IMR-90 (cell line): ENCODE measurements around the gene FUT8. TPM values are rescaled to one million over a fixed set of nuclear protein-coding genes. Genes with fewer than 3 reads are reported as not detected.
A peak's percentile ranks its signal among the peaks of the same experiment; 100 is the strongest.

Experiments used
- ATAC-seq: fragments of 200-7000 bp; cut with Tn5 transposase; 2 replicates; pipeline ENCODE4 v1.9.1; 2020; ENCODE audit warnings: low read depth, mild to moderate bottlenecking, moderate library complexity
- BruUV-seq: library from RNA; stranded (reverse); fragments of 400-500 nt; replicated peaks from 2 replicates; lab custom pipeline; 2021; lab: Mats Ljungman, UMichigan
- CTCF ChIA-PET: fragments of 300-600 bp; formaldehyde crosslinking; extraction: SDS; loops from one replicate; lab custom pipeline; 2021; ENCODE audit warnings: antibody characterized with exemption; lab: Yijun Ruan, JAX
- POLR2A ChIA-PET: fragments of 300-600 bp; sonication (Branson Sonifier 250); formaldehyde crosslinking; loops from one replicate; lab custom pipeline; 2022; ENCODE audit warnings: antibody characterized with exemption; ENCODE audit not compliant: unreplicated experiment; lab: Charles Lee
- DNase-seq: peaks from one replicate; pipeline ENCODE4 v3.0.0; 2013
- H2AFZ ChIP-seq: replicated peaks from 2 replicates; pipeline ENCODE3; 2013; ENCODE audit warnings: low read length, mild to moderate bottlenecking; ENCODE audit not compliant: poor library complexity
- H2AK5ac ChIP-seq: 2 replicates; pipeline ENCODE4 v1.6.1; 2013; ENCODE audit warnings: low read depth, low read length, inconsistent platforms
- H2AK9ac ChIP-seq: replicated peaks from 2 replicates; pipeline ENCODE3; 2013; ENCODE audit warnings: mild to moderate bottlenecking, low read depth, low read length, moderate library complexity; ENCODE audit not compliant: poor library complexity
- H2BK120ac ChIP-seq: 2 replicates; pipeline ENCODE4 v1.6.1; 2013; ENCODE audit warnings: low read depth, low read length, inconsistent platforms
- H2BK15ac ChIP-seq: 3 replicates; pipeline ENCODE4 v1.6.1; 2013; ENCODE audit warnings: low read depth, low read length, inconsistent platforms
- H2BK20ac ChIP-seq: 2 replicates; pipeline ENCODE4 v1.6.1; 2013; ENCODE audit warnings: low read depth, mild to moderate bottlenecking, inconsistent platforms, low read length, moderate library complexity
- H2BK5ac ChIP-seq: 2 replicates; pipeline ENCODE4 v1.6.1; 2013; ENCODE audit warnings: mild to moderate bottlenecking, low read depth, low read length, inconsistent platforms; ENCODE audit not compliant: poor library complexity, severe bottlenecking
- H3K14ac ChIP-seq: replicated peaks from 2 replicates; pipeline ENCODE4 v1.6.1; 2013; ENCODE audit warnings: low read depth, low read length, inconsistent platforms
- H3K18ac ChIP-seq: 2 replicates; pipeline ENCODE4 v1.6.1; 2013; ENCODE audit warnings: low read depth, low read length, control low read depth
- H3K23ac ChIP-seq: 2 replicates; pipeline ENCODE4 v1.6.1; 2013; ENCODE audit warnings: low read depth, low read length, inconsistent platforms
- H3K27ac ChIP-seq: 2 replicates; pipeline ENCODE4 v1.5.1; 2013; ENCODE audit warnings: mild to moderate bottlenecking, control low read depth, low read length; ENCODE audit not compliant: insufficient read depth
- H3K27me3 ChIP-seq: 2 replicates; pipeline ENCODE4 v1.6.1; 2013; ENCODE audit warnings: low read length; ENCODE audit not compliant: control insufficient read depth, insufficient read depth
- H3K36me3 ChIP-seq: 2 replicates; pipeline ENCODE4 v1.6.1; 2013; ENCODE audit warnings: low read length, mixed read lengths; ENCODE audit not compliant: control insufficient read depth, insufficient read depth
- H3K4ac ChIP-seq: 2 replicates; pipeline ENCODE4 v1.6.1; 2013; ENCODE audit warnings: low read depth, low read length, inconsistent platforms
- H3K4me1 ChIP-seq: 2 replicates; pipeline ENCODE4 v1.6.1; 2013; ENCODE audit warnings: low read length, mixed read lengths; ENCODE audit not compliant: control insufficient read depth, insufficient read depth
- H3K4me2 ChIP-seq: 2 replicates; pipeline ENCODE4 v1.6.1; 2013; ENCODE audit warnings: low read depth, mild to moderate bottlenecking, control low read depth, low read length, moderate library complexity
- H3K4me3 ChIP-seq: 2 replicates; pipeline ENCODE4 v1.5.1; 2013; ENCODE audit warnings: low read depth, mild to moderate bottlenecking, control low read depth, low read length, moderate library complexity; ENCODE audit not compliant: insufficient read depth
- H3K56ac ChIP-seq: 2 replicates; pipeline ENCODE4 v1.6.1; 2013; ENCODE audit warnings: low read length, inconsistent platforms; ENCODE audit not compliant: insufficient read depth; ENCODE audit errors: extremely low read depth
- H3K79me1 ChIP-seq, 2 experiments: 2 replicates each; pipeline ENCODE4 v1.6.1; 2013; ENCODE audit warnings: low read length in 2 of 2, inconsistent platforms in 1 of 2, low read depth in 1 of 2
- H3K9ac ChIP-seq: 2 replicates; pipeline ENCODE4 v1.6.1; 2013; ENCODE audit warnings: low read depth, low read length, control low read depth
- H3K9me1 ChIP-seq: 2 replicates; pipeline ENCODE4 v1.6.1; 2013; ENCODE audit warnings: low read length, inconsistent platforms; ENCODE audit not compliant: insufficient read depth
- H3K9me3 ChIP-seq: 2 replicates; pipeline ENCODE4 v1.6.1; 2013; ENCODE audit warnings: low read length; ENCODE audit not compliant: control insufficient read depth, insufficient read depth
- H4K20me1 ChIP-seq: 2 replicates; pipeline ENCODE4 v1.6.1; 2013; ENCODE audit warnings: low read length, inconsistent platforms; ENCODE audit not compliant: insufficient read depth
- H4K5ac ChIP-seq: 2 replicates; pipeline ENCODE4 v1.6.1; 2013; ENCODE audit warnings: mild to moderate bottlenecking, low read depth, low read length, control low read depth
- H4K8ac ChIP-seq, 2 experiments: 2 replicates each; pipeline ENCODE4 v1.6.1; 2013; ENCODE audit warnings: low read depth in 2 of 2, low read length in 2 of 2, control low read depth in 1 of 2, inconsistent platforms in 1 of 2
- H4K91ac ChIP-seq: 2 replicates; pipeline ENCODE4 v1.6.1; 2013; ENCODE audit warnings: low read depth, low read length, inconsistent platforms; ENCODE audit not compliant: insufficient read depth
- MAFK ChIP-seq: IDR thresholded peaks from 2 replicates; pipeline ENCODE4 v1.6.1; 2012; ENCODE audit warnings: low read depth, low read length, improper control_type of control experiment
- MAZ ChIP-seq: IDR thresholded peaks from 2 replicates; pipeline ENCODE4 v1.6.1; 2012; ENCODE audit warnings: low read depth, mild to moderate bottlenecking, low read length, improper control_type of control experiment, moderate library complexity, borderline replicate concordance
- WGBS, 2 experiments: methylation state at CpG; one replicate each; pipeline versions ENCODE4 v1.1.5 to v1.1.7; 2013; ENCODE audit warnings: missing lambda C conversion rate in 2 of 2; ENCODE audit not compliant: insufficient read length in 1 of 2; ENCODE audit errors: extremely low coverage in 2 of 2; 5-methylcytosine and 5-hydroxymethylcytosine counted together
- dilution Hi-C: fragments of 300-500 bp; cut with HindIII; formaldehyde crosslinking; loops from one replicate; pipeline ENCODE4 v1.14.3; 2018; ENCODE audit warnings: low sequenced_read_pairs; ENCODE audit not compliant: unreplicated experiment
- in situ Hi-C: fragments of 300-500 bp; cut with MboI; formaldehyde crosslinking; loops from 3 replicates; pipeline ENCODE4 v1.14.3; 2019; ENCODE audit warnings: low sequenced_read_pairs, inconsistent platforms, mixed read lengths
- intact Hi-C: fragments of 100-400 bp; cut with micrococcal nuclease; formaldehyde crosslinking; loops from 2 replicates; pipeline ENCODE4 v1.10.0; 2022
- polyA plus RNA-seq, 3 experiments: library from polyadenylated mRNA; depleted of rRNA; stranded (reverse); fragments of >200 nt; gene quantifications; 2 replicates each; pipeline ENCODE4 v1.2.3, GENCODE V29; 2012; ENCODE audit warnings: low replicate concordance in 1 of 3
- total RNA-seq: library from RNA; depleted of rRNA; stranded (reverse); fragments of >200 nt; gene quantifications from 2 replicates; pipeline ENCODE4 v1.2.3, GENCODE V29; 2012

Gene FUT8
- total and polyA plus RNA-seq, 2 of the 4 experiments (the other 2 are of a cell fraction), result 15.6 to 72.9 TPM

DNA sequence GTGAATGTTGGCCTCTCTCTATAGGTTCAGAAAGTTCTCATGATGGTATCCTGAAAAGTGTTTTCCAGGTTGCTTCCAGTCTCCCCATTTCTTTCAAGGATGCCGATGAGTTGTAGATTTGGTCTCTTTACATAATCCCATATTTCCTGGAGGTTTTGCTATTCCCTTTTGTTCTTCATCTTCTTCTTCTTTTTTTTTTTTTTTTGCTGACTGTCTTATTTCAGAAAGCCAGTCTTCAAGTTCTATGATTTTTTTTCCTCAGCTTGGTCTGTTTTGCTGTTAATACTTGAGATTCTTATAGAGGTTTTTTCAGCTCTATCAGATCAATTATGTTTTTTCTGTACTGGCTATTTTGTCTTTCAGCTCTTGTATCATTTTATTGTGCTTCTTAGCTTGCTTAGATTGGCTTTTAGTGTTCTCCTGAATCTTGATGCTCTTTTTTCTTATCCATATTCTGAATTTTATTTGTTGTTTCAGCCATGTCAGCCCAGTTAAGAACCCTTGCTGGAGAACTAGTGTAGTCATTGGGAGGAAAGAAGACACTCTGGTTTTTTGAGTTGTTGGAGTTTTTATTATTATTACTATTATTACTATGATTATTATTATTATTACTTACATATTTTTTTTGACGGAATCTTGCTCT lies 124.4 kb downstream of the FUT8 start:
- Histone ChIP-seq H3K56ac (no peak overlapping the region), H3K4me1 (no peaks in the 10 kb centered on the region), H2BK15ac (no peak overlapping the region), H3K9me3 (no peaks in the 10 kb centered on the region), H3K27me3 (no peaks in the 10 kb centered on the region), H2BK120ac (no peak overlapping the region), H4K20me1 (no peaks in the 10 kb centered on the region; the same call in 1 of the 2 replicates), H3K14ac (no peak overlapping the region), H4K91ac (no peak overlapping the region), H2BK20ac (no peak overlapping the region), H3K9ac (no peak overlapping the region), H2AFZ (no peak overlapping the region), H3K18ac (no peak overlapping the region), H3K9me1 (no peaks in the 10 kb centered on the region), H2BK5ac (no peak overlapping the region), H3K4ac (no peak overlapping the region), H3K36me3 (no peaks in the 10 kb centered on the region), H4K5ac (no peak overlapping the region), H3K27ac (no peak overlapping the region), H2AK9ac (no peak overlapping the region), H3K79me1 (peaks cover 14 to 16% of the 10 kb centered on the region in 2 experiments; a peak in 2 of 4 replicates), H2AK5ac (no peak overlapping the region), H3K23ac (no peak overlapping the region), H3K4me3 (no peak overlapping the region), H4K8ac (no peak overlapping the region), H3K4me2 (no peak overlapping the region)
- ChIA-PET POLR2A (no interaction called here), CTCF (no interaction called here)
- TF ChIP-seq MAZ (no peak), MAFK (peak; percentile 32)
- no CpG with 5 or more reads among the region's 2 CpGs for WGBS, 2 experiments
- dilution Hi-C loops, result no loop called here
- DNase-seq (no peak), ATAC-seq (no peak)
- intact Hi-C loops, result no loop called here
- in situ Hi-C loops, result no loop called here
- BruUV-seq, result no TSS peak
